Tibial nerve (tissue), 3 donors: ENCODE results near the gene ASB3.

ENCODE experiments used
- POLR2A ChIP-seq, 2 donors: fragments of 450-650 bp; IDR thresholded peaks; one replicate each; pipeline ENCODE4 v1.6.1; 2017; ENCODE audit warnings: antibody characterized with exemption in 2 of 2, mild to moderate bottlenecking in 2 of 2, moderate library complexity in 2 of 2
- TF ChIP-seq, protein P1 (sequence below), 5 experiments: fragments of 200-600 bp in 3 of 5; fragments of 450-650 bp in 2 of 5; sonication (generic) in 3 of 5; IDR thresholded peaks; one replicate each; pipeline ENCODE4 v1.5.1; 2016 to 2019; ENCODE audit warnings: antibody characterized with exemption in 5 of 5, mild to moderate bottlenecking in 3 of 5, moderate library complexity in 2 of 5

DNA sequence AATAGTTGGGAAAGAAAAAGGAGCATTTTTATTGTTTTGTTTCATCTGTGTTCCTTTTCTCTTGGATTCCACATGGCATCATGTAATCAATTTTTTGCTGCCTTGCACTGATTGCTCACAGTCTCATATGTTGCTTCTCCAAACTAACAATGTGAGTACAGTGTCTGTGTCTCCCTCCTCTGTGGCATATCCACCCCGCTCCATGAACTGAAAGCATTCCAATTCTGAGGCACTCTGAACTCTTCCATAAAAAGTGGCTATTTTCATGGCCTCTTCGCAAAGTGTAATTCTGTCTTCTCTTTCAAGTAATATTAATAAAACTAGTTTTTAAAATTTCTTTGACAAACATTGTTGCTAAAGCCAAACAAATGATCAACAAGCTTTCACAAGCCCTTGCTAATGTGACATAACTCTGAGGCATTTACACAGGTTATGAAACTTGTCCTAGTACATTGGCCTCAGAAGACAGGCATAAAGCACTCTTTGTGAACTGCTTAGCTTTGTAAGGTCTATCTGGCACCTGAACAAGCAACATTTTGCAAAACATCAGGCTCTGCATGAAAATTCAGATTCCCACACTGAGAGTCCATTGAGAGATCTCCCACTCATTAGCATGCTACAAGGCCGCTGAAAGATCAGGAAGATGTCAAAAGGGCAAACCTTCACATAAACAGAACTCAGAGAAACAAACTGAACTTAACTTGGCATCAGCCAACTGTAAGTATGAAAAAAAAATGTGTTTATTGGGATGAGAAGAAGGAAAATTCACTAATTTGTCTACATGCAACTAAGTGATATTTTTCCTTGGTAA is 40.0 kb upstream of the ASB3 start:
- TF ChIP-seq, protein P1, sequence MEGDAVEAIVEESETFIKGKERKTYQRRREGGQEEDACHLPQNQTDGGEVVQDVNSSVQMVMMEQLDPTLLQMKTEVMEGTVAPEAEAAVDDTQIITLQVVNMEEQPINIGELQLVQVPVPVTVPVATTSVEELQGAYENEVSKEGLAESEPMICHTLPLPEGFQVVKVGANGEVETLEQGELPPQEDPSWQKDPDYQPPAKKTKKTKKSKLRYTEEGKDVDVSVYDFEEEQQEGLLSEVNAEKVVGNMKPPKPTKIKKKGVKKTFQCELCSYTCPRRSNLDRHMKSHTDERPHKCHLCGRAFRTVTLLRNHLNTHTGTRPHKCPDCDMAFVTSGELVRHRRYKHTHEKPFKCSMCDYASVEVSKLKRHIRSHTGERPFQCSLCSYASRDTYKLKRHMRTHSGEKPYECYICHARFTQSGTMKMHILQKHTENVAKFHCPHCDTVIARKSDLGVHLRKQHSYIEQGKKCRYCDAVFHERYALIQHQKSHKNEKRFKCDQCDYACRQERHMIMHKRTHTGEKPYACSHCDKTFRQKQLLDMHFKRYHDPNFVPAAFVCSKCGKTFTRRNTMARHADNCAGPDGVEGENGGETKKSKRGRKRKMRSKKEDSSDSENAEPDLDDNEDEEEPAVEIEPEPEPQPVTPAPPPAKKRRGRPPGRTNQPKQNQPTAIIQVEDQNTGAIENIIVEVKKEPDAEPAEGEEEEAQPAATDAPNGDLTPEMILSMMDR (IDR thresholded peaks at IDR 0.05): no peak
- no peak for TF ChIP-seq POLR2A (IDR thresholded peaks at IDR 0.05)
